Activated CD4-positive, alpha-beta T cell treated with anti-CD3 and anti-CD28 coated beads, Interleukin-2, amount 50 U/mL, for 24 hours (primary cell): ENCODE data around the gene GADD45G.

Source experiments
- DNase-seq, 2 donors: peaks; one replicate each; pipeline ENCODE4 v3.0.0-alpha.2; 2020; ENCODE audit warnings: low read depth in 1 of 2, low spot score in 1 of 2

Gene GADD45G

GRCh38 chr9:89629081-89629976 is 24.5 kb downstream of the GADD45G start:
- DNase-seq = no peak

GRCh38 chr9:89630508-89630907 is 25.7 kb downstream of the GADD45G start:
- DNase-seq = no peak

GRCh38 chr9:89631384-89631783 is 26.6 kb downstream of the GADD45G start:
- DNase-seq = no peak

GRCh38 chr9:89632192-89632733 is 27.5 kb downstream of the GADD45G start:
- DNase-seq = no peak

- DNase-seq = no peak
Measured at GRCh38 chr9:89632736-89633135, 27.9 kb downstream of the GADD45G start.

GRCh38 chr9:89633404-89633803 is 28.6 kb downstream of the GADD45G start:
- no peak for DNase-seq

- no peak for DNase-seq
Measured at GRCh38 chr9:89633920-89634319, 29.1 kb downstream of the GADD45G start.

GRCh38 chr9:89634995-89635742 is 30.4 kb downstream of the GADD45G start:
- DNase-seq = no peak

GRCh38 chr9:89635816-89636215 is 31.0 kb downstream of the GADD45G start:
- no peak for DNase-seq

- no peak for DNase-seq
Measured at GRCh38 chr9:89637787-89638186, 33.0 kb downstream of the GADD45G start.

- DNase-seq = no peak
Measured at GRCh38 chr9:89638359-89638758, 33.5 kb downstream of the GADD45G start.

- DNase-seq = no peak
Measured at GRCh38 chr9:89638893-89639292, 34.1 kb downstream of the GADD45G start.

GRCh38 chr9:89639367-89639795 is 34.6 kb downstream of the GADD45G start:
- no peak for DNase-seq

- no peak for DNase-seq
Measured at GRCh38 chr9:89639961-89640360, 35.1 kb downstream of the GADD45G start.

- DNase-seq = no peak
Measured at GRCh38 chr9:89640361-89640760, 35.5 kb downstream of the GADD45G start.

- DNase-seq = no peak
Measured at GRCh38 chr9:89640801-89641200, 36.0 kb downstream of the GADD45G start.

GRCh38 chr9:89641980-89642379 is 37.2 kb downstream of the GADD45G start:
- DNase-seq = no peak

- no peak for DNase-seq
Measured at GRCh38 chr9:89642789-89643188, 38.0 kb downstream of the GADD45G start.

GRCh38 chr9:89646189-89646939 is 41.6 kb downstream of the GADD45G start:
- no peak for DNase-seq

GRCh38 chr9:89647366-89648128 is 42.7 kb downstream of the GADD45G start:
- DNase-seq = no peak
